RPMI7951 (cell line): Measurements from ENCODE around the gene MSL1. TPM values are rescaled to one million over a fixed set of nuclear protein-coding genes. Genes with fewer than 3 reads are reported as not detected.

Experiments
- DNase-seq: peaks from one replicate; pipeline ENCODE4 v3.0.0-alpha.2; 2012; ENCODE audit warnings: low read depth
- total RNA-seq: library from RNA; depleted of rRNA; stranded (reverse); fragments of >200 nt; shearing (Covaris generic); gene quantifications from 2 replicates; pipeline ENCODE4 v1.2.3, GENCODE V29; 2014

Gene MSL1
- total RNA-seq, 1 experiment from 2014 or later = 46.5 TPM

DNA sequence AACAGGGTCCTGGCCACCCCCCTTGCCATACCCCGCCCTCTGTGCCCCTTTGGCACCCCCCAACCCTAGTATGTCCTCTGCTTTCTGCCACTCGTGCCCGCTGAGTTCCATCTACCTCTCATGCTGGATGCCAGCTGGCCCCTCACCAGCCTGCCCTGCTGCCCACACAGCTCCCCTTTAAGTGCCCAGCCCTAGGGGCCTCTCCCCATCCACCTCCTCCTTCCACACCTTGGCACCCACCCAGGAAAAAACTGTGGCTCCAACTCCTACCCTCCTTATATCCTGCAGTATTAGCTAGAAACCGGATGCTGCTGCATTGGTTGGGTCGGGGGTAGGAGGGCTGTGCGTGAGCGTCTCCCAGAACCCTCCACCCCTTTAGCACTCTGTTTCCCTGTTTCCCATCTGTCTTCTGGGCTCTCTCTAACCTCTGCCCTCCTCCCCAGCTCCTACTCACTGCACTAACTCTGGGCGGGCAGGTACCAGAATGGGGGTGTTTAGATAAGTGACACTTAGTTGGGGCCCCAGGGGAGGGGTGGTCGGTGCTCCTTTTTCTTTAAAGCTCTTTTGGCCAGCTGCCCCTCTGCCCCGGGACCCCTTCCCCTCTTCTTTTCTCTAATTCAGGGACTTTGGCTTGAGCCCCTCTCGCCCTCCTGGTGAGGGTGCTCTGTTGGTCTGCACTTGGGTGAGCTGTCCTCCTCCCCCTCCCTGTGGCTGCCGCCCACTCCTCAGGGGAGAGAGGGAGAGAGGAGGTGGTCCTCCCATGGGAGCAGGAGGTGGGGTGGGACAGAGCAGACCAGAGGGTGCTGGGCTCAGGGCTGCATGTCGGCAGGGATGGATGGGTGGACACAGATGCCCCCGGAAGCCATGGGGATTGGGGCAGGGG lies 31.3 kb upstream of the MSL1 start:
- DNase-seq = no peak

DNA sequence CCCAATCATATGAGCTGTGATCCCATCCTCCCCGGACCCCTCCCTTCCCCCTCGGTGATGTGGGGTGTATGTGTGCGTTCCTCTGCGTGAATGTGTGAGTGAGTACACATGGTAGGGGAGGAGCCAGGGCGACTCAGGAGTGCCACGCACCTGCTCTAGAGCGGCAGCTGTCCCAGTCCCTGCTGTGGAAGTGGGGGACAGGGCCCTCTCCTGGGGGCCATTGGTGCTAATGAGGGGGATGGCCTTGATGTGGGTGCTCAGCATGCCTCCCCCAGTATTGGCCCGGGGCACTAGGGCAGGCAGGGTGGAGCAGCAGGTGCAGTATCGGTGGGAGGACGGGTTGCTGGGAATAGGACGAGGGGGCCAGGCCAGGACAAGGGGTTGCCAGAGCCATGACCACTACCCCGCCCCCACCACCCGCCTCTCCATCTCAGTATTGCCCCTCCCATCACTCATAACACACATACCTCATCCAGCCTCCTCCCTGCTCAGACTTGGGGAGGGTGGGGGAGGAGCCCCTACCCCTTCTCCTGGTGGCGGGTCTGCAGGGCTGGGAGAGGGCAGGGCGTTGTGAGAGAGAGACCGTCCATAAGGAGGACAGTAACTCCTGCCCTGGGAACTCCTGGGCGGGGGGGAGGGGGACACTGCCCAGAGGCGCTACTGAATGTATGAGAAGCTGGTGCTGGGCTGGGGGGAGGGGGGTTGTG lies 29.9 kb upstream of the MSL1 start:
- DNase-seq = no peak

DNA sequence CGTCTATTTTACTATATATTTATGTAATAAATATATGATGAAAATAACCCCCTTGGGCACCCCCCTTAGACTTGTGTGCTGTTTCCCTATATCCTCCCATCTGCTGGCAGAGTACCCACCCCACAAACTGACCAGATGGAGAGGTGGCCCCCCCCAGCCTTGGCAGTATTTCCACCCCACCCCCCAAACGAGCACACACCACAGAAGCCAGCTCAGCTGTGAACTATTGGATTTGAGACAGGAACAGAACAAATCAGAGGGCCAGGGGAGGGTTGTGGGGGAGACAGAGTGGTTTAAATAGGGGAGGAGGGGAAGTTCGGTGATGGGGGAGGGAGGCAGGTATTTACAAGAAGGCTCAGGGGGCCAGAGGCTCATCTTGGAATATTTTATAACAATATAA lies 29.2 kb upstream of the MSL1 start:
- no peak for DNase-seq

DNA sequence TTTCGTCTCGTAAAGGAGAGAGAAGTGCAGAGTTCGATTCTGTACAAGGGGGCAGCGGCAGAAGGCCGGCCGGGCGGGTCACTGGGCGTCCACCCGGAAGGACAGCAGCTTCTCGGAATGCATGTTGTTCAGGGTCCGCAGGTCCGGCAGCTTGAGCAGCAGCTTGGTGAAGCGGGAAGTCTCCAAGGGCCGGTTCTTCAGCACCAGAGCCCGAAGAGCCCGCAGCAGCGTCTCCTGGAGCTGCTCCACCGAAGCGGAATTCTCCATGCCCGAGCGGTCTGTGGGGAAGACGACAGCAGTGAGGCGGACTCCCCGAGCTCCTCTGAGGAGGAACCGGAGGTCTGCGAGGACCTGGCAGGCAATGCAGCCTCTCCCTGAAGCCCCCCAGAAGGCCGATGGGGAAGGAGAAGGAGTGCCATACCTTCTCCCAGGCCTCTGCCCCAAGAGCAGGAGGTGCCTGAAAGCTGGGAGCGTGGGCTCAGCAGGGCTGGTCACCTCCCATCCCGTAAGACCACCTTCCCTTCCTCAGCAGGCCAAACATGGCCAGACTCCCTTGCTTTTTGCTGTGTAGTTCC lies 28.7 kb upstream of the MSL1 start:
- DNase-seq = no peak

DNA sequence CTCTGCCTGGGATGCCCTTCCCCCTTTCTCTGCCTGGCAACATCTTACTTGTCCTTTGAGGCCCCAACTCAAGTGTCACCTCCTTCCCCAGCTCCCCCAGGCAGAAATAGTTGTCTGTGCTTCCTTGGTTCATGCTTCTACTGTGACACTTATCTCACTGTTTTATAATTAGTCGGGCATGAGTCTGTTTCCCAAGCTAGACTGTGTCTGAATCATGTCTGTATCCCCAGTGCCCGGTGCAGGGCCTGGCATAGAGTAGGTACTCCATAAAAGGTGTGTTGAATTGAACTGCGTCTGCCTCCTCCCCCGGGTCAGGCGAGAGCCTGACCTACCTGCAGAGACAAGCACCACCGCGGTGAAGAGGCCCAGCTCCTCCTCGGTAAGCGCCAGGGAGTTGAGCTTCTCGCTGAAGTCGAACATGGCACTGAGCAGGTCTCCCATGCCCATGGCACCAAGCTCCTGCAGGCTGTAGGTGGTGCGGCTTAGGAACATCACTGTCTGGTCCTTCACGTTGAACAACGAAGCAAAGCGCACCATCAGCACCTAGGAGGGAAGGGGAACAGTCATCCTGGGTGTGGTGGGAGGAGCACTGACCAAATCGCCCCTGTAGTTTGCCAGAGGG lies 28.1 kb upstream of the MSL1 start:
- no peak for DNase-seq

DNA sequence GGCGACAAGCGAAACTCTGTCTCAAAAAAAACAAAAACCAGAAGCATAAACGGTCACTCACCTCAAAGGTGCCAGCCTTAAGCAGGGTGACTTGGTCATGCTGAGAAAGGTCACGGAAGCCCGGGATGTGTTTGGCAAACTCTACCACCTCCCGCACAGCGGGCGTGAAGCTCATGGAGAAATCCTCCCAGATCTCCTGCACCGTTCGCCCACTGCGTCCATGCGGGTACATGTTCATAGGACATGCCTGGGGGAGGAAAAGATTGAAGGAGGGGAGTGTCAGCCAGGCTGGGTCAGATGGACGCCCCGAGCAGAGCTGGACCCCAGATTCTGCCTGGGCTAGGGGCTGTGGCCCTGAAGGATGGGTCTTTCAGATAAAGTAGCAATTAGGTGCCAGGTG lies 26.9 kb upstream of the MSL1 start:
- no peak for DNase-seq

DNA sequence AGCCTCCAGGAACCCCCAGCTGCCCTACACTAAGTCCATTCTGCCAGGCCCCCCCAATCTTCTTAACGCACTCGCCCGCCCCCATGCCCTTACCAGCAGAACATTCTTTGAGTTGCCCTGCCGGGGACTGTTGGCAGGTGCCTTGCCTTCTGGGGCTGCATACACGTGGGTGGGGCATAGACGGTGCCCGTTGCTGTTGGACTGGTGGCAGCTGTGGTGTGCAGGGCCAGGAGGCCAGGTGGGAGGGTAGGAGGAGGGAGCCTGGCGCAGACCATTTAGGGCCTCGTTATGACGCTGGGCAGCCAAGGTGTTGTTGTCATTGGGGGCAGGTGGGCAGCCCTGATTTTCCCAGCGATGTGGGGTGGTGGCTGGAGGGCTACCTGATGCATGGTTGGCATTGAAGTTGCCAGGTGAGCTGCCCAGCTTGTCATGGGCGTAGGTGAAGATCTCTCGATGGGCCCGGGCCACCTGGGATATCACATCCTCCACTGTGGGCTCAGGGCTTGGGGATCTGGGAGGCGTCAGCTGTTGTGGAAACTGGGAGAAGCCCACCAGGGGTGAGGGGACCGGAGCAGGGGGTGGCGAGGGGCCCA lies 26.3 kb upstream of the MSL1 start:
- no peak for DNase-seq

DNA sequence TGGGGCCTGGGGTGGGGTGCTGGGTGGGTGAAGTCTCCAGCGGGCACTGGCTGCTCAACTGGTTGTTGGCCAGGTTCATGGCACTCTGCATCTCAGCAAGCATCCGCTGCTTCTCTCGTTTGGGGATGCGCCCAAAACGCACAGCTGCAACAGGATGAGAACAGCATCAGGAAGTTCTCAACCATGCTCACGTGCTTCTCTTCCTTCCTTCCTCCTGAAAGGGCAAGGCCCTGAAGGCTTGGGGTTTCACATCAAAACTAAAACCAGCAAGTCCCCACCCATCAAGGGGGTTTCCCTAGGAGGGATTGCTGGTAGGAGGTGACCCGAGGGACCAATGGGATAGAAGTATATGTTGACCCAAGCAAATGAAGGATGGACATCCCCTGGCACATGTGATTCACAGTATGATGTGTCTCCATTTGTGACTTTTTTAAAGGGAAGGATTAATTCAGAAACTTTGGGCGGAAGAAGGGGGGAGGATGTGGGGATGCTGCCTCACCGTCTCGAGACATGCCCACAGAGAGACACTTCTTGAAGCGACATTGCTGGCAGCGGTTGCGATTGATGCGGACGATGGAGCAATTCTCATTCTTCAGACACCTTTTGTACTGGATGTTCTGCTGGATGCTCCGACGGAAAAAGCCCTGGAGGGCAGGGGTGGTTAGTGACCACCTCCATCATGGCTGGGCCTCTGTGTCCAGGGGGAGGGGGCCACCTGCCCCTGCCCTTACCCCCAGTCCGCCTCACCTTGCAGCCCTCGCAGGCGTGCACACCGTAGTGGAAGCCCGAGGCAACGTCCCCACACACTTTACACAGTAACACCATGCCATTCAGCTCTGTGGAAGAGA lies 25.6 kb upstream of the MSL1 start:
- no peak for DNase-seq

DNA sequence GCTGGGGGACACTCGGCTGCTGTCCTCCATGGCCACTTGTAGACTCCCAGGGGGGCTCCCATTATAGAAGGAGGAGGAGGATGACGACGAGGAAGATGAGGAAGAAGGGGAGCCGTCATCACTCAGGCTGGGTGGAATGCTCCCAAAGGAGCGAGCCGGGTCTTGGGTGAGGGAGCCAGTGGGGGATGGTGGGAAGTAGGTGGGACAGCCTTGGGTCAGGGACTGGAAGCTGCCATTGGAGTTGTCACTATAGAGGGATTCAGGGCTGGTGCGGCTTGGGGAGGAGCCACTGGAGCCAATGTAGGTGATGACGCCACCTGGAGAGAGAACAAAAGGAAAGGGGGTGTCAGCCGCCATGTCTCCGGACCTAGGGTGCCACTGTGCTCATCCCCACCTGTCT lies 24.7 kb upstream of the MSL1 start:
- DNase-seq = no peak

DNA sequence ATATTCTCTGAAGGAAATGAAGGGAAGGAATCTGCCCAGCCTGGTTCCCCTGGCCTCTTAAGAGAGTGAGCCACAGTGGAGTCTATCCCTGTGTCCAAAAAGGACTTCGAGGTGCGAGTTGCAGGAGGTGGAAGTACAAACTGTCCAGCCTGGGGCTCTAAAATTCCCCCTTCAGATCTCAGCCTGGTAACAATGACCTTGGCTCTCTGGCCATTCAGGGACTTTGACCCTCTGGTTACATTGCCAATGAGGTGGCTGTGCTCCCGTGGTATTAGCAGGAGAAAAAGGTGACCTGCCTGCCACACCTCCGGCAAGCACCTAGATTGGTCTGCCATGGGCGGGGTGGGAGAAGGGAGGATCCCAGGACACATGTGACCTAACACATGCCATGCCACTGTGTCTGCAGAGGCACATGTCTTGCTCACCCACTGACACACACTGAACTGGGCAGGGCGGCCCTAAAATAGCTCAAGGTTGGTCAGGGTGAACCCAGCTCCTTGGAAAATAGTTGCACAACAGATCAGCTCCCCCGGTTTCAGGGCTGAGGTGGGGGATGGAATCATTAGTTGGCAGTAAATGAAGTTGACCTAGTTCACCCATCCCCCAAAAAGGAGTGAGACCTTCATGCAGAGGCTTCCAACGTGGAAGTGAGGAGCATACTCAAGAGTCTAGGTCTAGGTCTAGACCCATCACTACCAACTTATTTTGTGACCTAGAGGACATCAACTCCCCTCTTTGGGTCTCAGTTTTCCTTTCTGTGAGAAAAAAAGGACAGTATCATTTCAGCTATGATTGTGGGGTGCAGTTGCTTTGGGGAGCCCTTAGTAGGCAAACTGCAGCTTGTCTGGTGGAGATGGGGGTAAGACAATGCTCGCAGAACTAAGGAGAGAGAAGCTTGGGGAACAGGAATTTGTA lies 23.6 kb upstream of the MSL1 start:
- peak; percentile 64 for DNase-seq

DNA sequence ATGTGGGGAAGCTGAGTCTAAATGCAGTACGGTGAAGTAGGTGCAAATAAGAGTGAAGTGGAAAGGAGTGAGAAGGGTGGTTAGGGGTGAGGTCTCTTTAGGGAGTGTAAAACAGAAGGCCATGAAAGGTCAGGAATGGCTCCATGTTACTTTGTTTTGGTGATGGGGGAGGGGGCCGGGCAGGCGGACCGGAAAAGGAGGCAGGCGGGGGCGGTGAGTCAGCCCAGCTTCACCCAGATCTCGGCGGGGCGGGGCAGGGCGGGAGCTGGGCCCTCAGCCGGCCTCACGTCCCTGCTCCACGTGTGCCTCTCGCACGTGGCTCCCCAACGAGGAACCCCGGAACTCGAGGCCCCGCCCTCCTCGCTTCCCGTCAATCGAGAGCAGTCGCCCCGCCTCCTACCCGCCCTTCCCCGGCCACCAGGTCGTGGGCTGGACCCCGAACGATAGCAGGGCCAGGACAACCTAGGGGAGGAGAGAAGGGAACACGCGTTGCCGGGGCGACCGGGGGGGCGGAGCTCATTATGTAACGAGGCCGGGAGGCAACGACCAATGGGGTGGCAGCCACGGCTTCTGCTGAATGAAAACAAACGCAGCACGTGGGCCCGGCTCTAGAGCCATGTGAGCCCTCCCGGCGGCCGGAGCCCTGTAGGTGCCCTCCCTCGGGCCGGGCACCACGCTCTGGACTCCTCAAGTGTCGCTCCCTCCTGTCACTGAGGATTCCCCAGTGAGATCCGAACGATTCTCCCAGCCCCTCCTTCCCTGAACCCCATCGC lies 22.7 kb upstream of the MSL1 start:
- peak; percentile 99 for DNase-seq

DNA sequence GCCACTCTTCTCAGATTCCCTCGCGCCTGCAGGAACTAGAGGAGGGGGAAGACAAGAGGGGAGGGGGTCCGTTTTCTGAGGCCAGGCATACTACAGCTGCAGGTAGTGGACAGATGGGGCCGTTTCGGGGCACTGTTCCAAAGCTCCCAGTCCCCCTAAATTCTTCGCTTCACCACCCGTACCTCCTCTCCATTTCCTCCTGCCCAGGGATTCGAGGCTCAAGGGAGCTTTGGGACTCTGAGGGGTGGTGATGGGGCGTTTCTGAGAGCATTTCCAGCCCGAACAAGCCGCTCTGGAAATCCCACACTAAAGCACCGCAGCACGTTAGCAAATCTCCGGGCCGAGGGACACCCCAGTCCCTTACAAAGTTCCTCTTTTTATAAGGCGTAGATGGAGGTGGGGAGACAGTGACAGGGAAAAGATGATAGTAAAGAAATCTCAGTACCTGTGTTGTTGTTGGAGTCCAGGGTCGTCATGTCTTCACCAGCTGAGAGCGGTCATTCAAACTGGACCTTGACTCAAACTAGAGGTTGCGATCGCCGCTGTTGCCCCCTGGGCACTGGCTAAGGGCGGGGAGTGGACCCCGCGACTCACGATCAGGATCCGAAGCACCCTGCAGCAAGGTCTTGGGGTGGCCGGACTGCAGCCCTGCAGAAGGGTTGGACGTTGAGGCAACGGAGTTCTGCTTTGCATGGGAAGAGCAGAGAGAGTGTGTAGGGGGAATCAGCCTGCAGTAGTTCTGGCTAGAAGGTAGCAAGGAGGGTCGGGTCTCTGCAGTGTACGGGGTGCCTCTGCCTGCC lies 22.0 kb upstream of the MSL1 start:
- no peak for DNase-seq

DNA sequence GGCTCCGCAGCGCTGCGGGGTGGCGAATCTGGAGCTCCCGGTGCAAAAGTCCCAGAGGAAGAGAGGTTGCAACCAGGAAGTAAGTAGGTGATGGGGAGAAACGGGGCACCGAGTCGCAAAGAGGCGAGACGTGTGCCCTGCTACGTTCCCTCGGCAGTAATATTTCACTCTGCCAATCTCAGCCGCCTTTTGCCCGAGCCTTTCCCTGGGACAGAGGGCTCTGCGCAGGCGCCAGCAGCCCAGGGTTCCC lies 21.4 kb upstream of the MSL1 start, which contains the start of gene NR1D1:
TSS of gene NR1D1 (minus strand) at position 171 of the 250 bp plus-strand sequence. CDS start 495 bp downstream, outside the sequence.
- no peak for DNase-seq

DNA sequence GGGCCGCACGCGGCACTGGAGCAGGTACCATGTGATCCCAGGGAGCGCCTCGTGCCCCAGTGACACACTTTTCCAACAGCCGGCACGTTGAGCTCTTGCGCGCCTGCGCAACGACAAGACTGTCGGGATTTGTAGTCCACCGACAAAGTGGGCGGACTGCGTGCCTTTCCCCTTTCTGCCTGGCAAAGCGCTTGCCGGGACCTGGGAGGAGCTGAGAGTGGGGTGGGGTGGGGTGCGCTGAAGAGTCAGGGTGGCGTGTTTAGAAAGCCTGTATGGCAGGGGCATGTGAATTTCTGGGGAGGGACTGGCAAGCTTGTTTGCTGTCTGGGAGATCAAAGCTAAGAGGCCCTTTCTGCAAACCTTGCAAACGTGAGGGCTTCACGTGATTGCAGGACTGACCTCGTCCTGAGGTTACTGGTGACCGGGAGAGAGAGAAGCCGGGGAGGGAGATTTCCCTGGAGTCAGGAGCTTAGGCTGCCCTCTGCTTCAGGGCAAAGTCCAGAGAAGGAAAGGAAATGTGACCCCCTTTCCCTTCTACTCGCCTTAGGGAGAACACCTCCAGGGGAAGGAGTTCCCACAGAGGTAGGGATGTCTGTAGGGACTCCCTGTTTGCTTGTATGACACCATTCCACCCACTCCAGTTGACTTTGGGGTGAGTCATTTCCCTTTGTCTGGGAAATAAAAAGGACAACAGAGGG lies 21.0 kb upstream of the MSL1 start:
- peak; percentile 97 for DNase-seq

DNA sequence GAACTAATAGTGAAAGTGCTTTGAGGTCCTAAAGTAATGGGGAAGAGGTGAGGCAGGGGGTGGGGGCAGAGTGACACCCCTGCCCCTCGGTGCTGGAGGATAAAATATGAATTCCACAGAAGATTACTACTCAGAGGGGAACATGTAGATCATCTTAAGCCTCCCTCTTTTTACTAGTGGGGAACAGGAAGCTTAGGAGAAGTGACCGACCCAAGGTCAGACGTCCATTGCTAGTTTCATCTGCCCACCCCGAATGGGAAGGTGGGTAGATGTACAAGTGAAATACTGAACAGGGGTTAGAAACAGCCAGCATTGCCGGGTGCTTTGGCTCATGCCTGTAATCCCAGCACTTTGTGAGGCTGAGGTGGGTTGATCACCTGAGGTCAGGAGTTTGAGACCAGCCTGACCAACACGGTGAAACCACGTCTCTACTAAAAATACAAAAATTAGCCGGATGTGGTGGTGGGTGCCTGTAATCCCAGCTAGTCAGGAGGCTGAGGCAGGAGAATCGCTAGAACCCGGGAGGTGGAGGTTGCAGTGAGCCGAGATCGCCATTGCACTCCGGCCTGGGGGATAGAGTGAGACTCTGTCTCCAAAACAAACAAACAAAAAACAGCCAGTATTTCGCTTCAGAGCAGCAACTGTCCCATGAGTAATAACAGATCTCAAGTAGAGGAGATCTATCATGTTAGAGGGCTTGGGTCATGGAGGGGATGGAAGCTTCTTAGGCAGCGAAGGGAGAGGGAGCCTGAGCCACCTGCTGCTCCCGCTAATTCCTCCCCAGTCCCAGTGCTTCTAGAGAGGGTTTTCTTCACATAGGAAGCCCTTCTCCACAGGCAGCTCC lies 20.2 kb upstream of the MSL1 start:
- no peak for DNase-seq

DNA sequence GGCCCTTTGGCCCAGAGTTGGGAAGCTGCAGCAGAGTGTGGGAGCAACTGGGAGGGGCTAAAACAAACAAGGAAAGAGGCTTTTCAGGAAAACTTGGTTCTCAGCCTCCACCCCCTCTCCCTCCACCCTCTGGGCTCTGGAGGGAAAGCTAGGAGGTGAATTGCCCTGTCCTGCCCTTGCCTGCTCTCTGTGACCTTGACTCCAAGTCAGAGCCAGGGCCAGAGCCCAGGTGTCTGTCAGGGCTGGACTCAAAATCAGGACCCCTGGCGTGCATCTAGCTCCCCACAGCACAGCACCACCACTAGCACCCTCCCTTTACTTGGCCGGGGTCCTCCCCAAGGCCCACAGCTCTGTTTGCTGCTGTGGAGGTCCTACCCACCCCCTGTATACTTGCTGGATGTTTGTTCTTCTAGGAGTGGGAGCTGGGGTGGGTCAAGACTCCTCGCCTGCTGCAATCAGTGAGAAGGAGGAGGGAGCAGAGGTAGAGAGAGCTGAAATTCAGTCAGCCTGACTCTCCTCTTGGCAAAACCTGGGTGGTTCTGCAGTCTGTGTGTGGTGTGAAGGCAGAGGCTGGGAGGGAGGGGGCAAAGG lies 18.6 kb upstream of the MSL1 start:
- no peak for DNase-seq

DNA sequence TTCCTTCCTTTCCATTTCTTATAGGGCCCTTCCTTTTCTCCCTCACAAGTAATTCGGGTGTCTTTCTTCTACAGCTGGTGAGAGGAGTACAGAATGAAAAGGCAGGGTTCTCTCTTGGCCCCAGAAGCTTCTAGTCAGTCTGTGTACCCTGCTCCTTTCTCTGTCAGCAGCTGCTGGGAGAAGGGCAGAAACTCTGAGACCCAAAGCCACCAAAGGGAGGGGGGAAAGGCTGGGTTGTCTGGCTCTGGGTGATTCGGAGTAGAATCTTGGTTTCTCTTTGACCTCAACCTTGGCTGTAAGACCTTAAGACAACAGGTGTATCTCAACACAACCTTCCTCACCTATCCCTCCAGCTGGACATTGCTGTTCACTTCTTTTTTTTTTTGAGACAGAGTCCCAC lies 18.1 kb upstream of the MSL1 start:
- no peak for DNase-seq
